Iris pigment epithelial cell (primary cell): ENCODE measurements around the gene BTBD9.
A peak's percentile ranks its signal among the peaks of the same experiment; 100 is the strongest.
"Not testable (repeated sequence)": the region's sequence is repeated elsewhere in the genome, so short reads cannot be mapped to it uniquely, and the experiment has no call there.

Experiments used
- DNase-seq: peaks from one replicate; pipeline ENCODE4 v3.0.0-alpha.2; 2011; ENCODE audit warnings: low read depth

Gene BTBD9

GRCh38 chr6:38649744-38650143, 10.0 kb upstream of the BTBD9 start:
- no peak for DNase-seq

GRCh38 chr6:38648629-38649028, 8.9 kb upstream of the BTBD9 start:
- DNase-seq: no peak

- DNase-seq: peak; percentile 12
Measured at GRCh38 chr6:38646166-38646878, 6.6 kb upstream of the BTBD9 start.

- DNase-seq: no peak
Measured at GRCh38 chr6:38644951-38645350, 5.2 kb upstream of the BTBD9 start.

GRCh38 chr6:38640216-38640909, 634 bp upstream of the BTBD9 start:
- DNase-seq: no peak

DNA sequence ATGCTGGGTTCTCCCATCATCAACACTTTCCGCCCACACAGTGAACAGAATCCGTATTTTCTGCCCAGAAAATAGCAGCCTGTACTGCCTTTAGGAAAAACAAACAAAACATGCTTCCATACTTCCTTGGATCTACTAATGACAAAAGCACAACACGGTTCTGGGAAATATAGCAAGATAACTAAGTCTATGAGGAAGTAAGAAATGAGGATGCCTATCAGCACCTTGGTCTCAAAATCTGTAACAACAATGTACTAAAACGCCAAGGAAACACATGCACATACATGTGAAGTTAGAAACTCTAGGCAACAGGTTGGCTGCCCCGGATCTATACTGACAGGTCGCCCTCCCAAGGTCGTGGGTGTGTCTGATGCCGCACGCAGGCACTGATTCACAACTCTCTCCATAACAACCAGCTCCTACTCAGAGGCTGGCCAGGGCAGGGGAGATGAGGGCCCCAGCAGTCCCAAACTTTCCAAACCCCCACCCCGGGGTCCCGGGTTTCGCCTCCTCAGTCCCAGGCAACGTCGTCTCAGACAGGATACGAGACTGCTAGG, 710 bp downstream of the BTBD9 start:
- peak; percentile 52 for DNase-seq

DNA sequence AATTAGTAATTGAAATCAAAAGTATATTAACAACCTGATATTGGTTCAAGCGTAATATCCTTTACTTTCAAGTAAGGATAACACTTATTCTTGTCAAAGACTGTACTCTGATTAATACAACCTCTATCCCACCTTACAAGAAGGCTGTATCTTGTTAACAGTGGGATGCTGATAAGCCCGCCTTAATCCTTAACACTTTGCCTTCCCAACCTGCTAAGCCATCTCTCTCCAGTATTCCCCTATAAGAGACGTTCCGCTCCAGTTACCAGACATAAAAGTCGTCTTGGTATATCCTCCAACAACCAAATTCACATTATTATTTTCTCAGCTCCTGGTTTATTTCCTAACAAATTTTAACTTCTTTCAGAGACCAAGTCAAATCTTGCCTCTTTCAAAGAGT, 2.0 kb downstream of the BTBD9 start:
- DNase-seq: no peak

GRCh38 chr6:38636027-38636426, 3.7 kb downstream of the BTBD9 start:
- DNase-seq: no peak

GRCh38 chr6:38634518-38634917, 5.2 kb downstream of the BTBD9 start:
- DNase-seq: peak; percentile 31

GRCh38 chr6:38632490-38632889, 7.2 kb downstream of the BTBD9 start:
- no peak for DNase-seq

DNA sequence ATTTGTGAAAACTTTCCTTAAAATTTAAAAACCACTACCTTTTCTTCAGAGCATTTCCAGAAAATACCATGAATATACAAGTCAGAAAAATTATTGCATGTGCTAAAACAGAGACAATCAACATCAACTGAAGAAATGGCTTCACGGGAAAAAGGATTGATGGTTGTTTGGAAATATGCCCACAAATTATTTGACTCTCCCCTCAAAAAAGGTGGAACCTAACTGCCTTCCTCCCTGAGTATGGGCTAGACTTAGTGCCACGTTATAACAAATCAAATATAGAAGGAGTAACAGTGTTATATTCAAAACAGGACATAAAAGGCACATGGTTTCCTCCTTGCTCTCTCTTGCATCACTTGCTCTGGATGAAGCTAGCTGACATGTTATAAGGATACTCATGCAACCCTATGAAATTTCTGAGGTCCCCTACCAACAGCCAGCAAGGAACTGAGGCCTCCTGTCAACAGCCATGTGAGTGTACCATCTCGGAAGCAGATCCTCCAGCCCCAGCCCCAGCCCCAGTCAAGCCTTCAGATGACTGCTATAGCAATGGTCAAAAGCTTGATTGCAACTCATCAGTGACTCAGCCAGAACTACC, 8.4 kb downstream of the BTBD9 start:
- DNase-seq: no peak

DNA sequence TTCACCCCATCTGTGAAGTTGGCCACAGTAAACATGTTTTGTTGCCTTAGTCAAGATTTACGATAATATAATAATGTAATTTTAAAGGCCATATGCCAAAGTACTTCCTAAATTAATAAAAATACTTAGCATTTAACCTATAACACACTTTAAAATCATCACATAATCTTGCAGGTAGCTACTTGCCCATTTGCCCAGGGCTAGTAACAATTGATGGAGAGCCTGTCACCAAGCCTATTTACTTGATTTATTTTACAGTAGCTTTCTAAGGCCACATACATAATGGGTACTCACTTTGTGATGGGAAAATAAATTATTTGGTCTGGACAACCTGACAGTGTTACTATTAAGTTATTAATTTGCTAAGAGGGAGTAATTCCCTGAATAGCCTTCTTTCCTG, 14.5 kb downstream of the BTBD9 start:
- DNase-seq: no peak

DNA sequence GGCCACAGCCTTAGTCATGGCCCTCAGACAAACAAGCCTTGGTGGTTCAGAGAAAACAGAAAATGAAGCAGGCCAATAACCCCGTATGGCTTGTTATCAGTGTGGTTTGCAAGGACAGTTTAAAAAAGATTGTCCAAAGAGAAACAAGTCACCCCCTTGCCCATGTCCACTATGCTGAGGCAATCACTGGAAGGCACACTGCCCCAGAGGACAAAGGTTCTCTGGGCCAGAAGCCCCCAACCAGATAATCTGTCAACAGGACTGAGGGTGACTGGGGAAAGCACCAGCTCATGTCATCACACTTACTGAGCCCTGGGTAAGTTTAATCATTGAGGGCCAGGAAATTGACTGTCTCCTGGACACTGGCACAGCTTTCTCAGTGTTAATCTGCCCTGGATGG, 20.4 kb downstream of the BTBD9 start:
- DNase-seq: not testable (repeated sequence)

DNA sequence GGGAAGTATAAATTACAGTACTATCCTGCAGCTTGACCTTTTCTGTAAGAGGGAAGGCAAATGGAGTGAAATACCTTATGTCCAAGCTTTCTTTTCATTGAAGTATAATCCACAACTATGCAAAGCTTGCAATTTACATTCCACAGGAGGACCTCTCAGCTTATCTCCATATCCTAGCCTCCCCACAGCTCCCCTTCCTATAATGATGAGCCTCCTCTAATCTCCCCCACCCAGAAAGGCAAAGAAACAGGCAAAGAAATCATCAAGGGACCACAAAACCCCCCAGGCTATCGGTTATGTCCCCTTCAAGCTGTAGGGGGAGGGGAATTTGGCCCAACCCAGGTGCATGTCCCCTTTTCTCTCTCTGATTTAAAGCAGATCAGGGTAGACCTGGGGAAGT, 21.4 kb downstream of the BTBD9 start:
- DNase-seq: peak; percentile 11

GRCh38 chr6:38617856-38618255, 21.9 kb downstream of the BTBD9 start:
- DNase-seq: no peak

DNA sequence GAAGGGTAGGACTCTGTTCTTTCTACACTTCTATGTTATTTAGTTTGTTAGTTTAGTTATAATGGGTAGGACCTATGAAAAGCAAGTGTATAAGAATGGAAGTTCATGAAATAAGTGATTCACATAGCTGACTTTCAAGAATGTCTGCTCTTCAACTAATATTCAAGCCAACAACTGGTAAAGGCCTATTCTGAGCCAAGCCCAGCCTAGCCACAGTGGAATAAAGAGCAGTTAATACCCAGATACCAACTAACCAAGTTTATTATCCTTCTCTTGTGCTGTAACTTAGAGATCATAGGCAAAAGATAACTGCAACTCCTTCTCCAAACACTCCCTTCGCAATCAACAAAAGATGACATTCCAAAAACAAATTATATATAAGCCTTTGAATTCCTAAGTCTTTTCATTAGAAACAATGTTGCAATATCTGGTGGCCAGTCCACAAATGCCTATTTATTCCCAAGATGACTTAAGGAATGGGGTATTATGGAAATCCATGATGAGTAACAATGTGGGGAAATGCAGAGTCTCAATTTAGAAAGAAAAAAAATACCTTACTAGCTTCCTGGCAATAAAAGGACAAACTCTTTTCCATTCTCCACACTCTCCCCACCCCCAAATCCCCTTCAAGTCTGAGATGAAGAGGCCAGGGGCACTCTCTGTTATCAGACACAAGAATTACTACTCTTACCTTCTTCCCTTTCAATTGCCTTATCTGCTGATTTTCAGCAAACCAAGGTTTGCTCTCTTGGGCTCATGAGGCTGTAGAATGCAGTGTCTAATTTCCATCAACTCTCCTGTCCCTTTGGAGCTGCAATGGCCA, 27.4 kb downstream of the BTBD9 start:
- DNase-seq: peak; percentile 52

DNA sequence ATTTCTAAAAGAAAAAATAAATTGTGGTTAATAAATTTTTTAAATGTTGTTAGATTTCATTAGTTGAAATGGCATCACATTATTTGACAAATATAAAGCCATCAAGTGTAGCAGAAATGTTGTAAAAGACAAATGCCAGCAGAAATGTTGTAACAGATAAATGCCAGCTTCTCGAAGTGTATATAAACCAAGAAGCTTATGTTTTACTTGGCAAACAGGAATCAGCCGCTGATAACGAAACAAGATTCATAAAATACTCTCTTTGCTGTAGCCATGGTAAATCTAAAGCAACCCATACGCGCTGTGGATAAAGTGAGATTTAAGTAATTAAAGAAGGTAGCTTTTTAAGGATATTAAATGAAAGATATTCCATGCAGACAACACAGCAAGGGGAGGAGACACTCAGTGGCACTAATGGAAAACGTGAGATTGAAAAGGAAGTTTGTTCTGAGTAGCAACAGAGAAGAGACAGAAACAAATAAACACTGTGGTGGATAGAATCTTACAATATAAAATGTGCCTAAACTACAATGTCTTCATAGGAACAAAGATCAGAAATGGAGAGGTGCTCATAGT, 29.6 kb downstream of the BTBD9 start:
- DNase-seq: peak; percentile 22

DNA sequence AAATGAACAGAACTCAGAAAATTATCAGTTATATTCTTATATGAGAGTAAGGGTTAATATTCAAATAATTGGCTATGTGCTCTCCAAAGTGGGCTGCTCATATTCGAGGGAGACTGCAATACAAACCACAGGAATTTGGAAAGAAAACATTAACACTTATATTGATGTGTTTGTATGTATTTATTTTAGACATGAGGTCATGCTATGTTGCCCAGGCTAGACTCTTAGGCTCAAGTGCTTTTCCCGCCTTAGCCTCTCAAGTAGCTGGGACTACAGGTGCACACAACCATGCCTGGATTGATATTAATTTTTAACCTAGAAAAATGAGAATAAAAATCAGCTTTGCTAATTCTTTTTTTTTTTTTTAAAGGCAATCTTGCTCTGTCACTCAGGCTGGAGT, 35.0 kb downstream of the BTBD9 start:
- DNase-seq: peak; percentile 59

DNA sequence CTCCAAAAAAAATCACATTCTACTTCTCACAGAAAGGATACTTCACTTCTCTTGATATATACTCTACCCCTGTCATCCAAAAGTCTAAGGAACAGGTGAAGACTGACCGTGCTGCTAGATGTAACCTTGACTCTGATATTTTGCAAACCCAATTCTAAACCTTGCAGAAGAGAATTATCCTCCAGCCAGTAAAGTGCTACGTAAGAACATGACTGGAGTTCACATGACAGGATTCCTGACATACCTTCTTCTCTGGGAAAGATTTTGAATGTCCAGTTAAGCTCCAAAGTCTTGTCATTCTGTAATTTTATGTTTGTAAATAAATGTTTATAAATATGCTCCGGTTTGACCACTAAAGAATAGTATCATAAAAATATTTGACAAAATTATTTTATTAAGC, 35.8 kb downstream of the BTBD9 start:
- peak; percentile 75 for DNase-seq

DNA sequence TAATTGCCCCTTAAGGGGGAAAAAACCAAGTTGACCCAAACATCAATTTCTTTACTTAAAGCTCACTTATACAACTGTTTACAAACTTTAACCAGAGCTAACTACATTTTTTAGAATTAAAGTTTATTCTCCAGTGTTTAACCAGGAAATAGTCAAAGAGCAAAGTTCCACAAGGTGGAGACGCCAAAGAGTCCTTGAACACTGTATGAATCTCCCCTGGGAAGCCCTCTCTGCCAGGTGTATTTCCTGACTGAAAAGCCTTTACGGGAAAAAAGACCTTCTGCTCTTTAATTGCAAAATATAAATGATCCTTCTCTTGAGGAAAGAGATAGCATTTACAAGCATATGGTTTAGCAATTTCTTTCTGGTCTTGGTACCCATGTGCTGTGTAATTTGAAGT, 36.2 kb downstream of the BTBD9 start:
- DNase-seq: no peak

DNA sequence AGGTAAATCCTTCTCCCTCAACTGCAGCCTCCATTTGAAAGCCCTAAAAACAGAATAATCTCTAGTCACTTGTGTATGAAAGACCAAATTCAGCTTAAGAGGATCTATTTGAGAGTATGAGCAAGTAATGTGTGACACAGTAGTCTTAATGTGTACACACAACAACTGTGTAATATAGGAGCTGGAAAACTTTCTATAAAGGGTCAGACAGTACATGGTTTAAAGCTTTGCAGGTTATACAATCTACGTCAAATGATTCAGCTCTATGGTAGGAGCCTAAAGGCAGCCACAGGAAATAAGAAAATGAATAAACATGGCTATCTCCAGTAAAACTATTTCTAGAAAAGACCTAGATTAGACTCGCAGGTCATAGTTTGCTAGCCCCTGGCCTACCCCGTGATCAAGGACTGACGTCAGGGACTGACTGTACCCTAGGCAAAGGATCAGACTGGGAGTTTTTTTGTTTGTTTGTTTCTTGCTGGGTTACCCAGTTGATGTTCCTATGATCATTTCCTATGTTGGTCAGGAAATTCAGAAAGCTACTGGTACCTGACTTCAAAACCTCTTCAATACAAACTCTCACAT, 39.7 kb downstream of the BTBD9 start:
- peak; percentile 47 for DNase-seq
